ENCODE data around the gene PAMR1.

DNA sequence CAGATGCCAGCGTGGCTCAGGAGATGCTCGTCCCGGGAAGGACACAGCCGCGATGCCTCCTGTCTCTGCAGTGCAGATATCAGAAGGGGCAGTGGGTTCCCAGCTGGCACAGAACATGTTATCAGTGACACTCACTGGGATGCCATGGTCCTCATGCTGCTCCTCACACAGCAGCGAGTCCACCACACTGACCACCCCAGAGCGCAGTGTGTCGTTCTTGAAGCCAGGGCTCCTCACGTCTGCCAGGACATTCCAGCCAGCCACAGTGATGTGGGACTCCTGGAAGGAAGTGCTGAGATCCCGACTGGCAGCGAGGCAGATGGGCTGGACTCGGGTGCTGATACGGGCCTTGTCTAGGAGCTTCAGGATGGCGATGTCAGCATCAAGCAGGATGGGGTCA lies 93.0 kb downstream of the PAMR1 start:
- TF ChIP-seq, protein P1, sequence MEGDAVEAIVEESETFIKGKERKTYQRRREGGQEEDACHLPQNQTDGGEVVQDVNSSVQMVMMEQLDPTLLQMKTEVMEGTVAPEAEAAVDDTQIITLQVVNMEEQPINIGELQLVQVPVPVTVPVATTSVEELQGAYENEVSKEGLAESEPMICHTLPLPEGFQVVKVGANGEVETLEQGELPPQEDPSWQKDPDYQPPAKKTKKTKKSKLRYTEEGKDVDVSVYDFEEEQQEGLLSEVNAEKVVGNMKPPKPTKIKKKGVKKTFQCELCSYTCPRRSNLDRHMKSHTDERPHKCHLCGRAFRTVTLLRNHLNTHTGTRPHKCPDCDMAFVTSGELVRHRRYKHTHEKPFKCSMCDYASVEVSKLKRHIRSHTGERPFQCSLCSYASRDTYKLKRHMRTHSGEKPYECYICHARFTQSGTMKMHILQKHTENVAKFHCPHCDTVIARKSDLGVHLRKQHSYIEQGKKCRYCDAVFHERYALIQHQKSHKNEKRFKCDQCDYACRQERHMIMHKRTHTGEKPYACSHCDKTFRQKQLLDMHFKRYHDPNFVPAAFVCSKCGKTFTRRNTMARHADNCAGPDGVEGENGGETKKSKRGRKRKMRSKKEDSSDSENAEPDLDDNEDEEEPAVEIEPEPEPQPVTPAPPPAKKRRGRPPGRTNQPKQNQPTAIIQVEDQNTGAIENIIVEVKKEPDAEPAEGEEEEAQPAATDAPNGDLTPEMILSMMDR (IDR thresholded peaks at IDR 0.05) = no peak
- no peak for TF ChIP-seq HDAC2 (IDR thresholded peaks at IDR 0.05)
- TF ChIP-seq, protein P2, sequence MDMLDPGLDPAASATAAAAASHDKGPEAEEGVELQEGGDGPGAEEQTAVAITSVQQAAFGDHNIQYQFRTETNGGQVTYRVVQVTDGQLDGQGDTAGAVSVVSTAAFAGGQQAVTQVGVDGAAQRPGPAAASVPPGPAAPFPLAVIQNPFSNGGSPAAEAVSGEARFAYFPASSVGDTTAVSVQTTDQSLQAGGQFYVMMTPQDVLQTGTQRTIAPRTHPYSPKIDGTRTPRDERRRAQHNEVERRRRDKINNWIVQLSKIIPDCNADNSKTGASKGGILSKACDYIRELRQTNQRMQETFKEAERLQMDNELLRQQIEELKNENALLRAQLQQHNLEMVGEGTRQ (IDR thresholded peaks at IDR 0.05) = no peak
- TF ChIP-seq RAD21 (conservative IDR thresholded peaks at IDR 0.05 in 1 of 2, IDR thresholded peaks at IDR 0.05 in 1 of 2) = no peak
- no peak for TF ChIP-seq PHF8 (IDR thresholded peaks at IDR 0.05; ENCODE audit: borderline replicate concordance, low read depth)
- TF ChIP-seq POLR2A (IDR thresholded peaks at IDR 0.05; ENCODE audit: low read length) = no peak
- no peak for TF ChIP-seq KDM5A (IDR thresholded peaks at IDR 0.05)
- TF ChIP-seq TP53 (CRISPR knock-in tag; IDR thresholded peaks at IDR 0.05) = no peak
- no peak for TF ChIP-seq CEBPB (IDR thresholded peaks at IDR 0.05)
- no peak for TF ChIP-seq MAZ (IDR thresholded peaks at IDR 0.05; ENCODE audit: borderline replicate concordance, low read depth, low read length)
- TF ChIP-seq RFX5 (IDR thresholded peaks at IDR 0.05) = no peak
- TF ChIP-seq HOXA7 (CRISPR knock-in tag; IDR thresholded peaks at IDR 0.05) = no peak

Data from A549 (cell line).